Erythroblast (primary cell): ENCODE measurements around the gene RAB34.

Experiments used
- GATA1 ChIP-seq: IDR thresholded peaks from 2 replicates; pipeline ENCODE4 v1.6.1; 2011; ENCODE audit warnings: low read depth, mild to moderate bottlenecking, control low read depth, low read length, moderate library complexity
- POLR2A ChIP-seq: IDR thresholded peaks from 2 replicates; pipeline ENCODE4 v1.6.1; 2011; ENCODE audit warnings: mild to moderate bottlenecking, low read length

DNA sequence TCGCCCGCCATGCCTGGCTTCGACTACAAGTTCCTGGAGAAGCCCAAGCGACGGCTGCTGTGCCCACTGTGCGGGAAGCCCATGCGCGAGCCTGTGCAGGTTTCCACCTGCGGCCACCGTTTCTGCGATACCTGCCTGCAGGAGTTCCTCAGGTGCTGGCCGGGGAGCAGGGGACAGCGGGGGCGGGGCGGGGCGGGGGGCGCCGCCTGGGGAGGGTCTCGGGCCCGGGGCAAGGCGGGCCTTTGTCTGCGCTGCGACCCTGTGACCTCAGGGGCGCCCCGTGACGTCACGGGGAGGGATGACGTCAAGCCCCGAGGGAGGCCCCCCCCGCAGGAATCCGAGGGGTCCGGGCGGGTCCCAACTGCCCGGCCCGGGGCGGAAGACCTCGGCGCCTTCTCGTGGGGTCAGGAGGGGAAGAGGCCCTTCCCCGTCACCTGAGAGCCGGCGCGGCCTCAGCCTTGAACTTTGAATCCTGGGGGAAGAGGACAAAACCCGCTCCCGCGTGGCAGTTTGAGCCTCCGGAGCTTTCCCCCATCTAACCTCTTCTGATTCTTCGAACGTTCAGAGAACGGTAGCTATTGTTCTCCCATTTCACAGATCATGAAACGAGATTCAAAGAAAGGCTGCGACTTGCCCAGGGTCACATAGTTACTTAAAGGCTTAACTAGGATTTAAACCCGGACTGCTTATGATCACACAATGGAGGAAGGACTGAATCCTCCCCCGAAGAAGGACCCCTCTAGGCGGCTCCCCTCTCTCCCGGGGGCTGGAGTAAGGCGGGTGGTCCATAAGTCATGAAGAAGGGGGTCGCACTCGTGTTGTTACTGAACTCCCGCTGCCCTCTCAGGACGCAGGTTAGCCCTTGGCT, 26.7 kb upstream of the RAB34 start:
- TF ChIP-seq POLR2A (no peak), GATA1 (no peak)
